HG03175 (cell line): ENCODE results near the gene CCL22.

Experiments
- ATAC-seq: cut with Tn5 transposase; IDR thresholded peaks from one replicate; pipeline ENCODE4 v1.9.1; 2021; ENCODE audit warnings: mild to moderate bottlenecking, moderate library complexity; ENCODE audit not compliant: unreplicated experiment

CCL22 gene

DNA sequence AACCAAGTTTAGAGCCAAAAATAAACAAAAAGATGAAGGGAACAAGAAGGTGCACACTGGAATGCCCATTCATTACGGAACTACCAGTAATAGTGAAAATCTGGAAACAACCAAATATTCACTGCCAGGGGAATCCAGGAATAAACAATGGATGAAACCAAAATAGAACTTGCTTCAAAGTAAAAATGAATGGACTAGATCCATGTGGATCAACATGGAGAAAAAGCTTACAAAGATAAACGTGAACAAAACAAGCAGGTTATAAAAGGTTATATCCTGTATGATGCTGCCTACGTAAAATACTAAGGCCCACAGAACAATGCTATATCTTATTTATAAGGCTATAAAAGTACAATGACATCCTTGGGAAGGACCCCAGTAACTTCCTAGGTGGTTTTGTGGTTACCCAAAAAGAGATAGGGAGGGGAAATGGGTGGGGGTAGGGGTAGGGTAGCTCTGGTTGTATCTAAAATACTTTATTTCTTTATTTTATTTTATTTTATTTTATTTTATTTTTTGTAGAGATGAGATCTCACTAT lies 12.8 kb upstream of the CCL22 start:
- no peak for ATAC-seq

DNA sequence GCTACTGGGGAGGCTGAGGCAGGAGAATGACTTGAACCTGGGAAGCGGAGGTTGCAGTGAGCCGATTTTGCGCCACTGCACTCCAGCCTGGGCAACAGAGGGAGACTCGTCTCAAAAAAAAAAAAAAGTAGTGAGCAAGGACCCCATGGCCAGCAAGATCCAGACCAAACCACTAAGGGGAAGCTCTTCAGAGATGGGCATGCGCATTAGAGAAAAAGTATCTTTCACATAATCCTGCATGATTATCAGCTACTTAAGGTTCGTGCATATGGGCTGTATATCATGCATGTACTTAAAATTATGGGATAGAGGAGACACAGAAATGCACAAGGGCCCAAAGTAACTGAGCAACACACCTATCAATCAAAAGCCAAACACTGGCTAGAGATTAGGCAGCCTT lies 10.7 kb upstream of the CCL22 start:
- ATAC-seq = no peak

DNA sequence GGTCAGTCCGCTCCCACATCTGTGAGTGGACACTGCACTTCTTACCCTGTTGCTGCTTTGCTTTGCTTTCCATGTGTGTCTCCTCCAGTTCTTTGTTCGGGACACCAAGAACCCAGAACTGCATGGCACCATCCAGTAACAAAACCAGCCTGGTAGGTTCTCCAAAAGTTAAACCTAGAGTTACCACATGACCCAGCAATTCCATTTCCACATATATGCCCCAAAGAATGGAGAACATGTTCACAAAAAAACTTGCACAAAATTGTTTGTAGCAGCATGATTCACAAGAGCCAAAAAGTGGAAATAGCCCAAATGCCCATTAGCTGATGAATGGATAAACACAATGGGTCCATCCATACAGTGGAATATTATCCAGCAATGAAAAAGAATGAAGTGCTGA lies 10.3 kb upstream of the CCL22 start:
- no peak for ATAC-seq

DNA sequence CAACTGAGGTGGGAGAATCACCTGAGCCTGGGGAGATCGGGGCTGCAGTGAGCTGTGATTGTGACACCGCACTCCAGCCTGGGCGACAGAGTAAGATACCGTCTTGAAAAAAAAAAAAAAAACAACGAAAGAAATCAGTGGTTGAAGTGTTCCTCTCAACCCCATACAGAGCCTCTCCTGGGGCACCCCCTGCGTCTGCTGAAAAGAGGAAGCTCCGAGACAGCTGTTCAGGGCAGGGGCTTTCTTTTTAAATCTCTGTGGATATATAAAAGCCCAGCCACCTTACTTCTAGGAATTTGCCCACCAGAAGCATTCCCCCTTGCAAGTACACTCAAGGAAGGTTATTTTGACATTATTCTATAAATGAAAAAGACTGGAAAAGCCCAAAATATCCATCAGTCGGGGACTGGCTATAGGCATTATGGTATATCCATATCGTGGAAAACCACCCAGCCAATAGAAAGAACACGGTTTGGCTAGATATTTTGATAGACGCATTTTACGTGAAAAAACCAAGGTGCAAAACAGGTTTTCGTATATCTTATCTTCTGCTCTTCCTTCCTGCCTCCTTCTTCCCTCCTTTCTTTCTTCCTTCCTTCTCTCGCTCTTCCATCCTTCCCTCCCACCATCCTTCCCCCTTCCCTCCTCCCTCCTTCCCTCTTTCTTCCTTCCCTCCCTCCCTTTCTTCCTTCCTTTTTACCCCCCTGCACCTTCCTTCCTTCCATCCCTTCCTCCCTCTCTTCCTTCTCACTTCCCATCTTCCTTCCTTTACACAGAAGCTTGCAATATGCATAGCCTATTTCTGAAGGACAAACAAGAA lies 9.2 kb upstream of the CCL22 start:
- ATAC-seq = peak; percentile 91

DNA sequence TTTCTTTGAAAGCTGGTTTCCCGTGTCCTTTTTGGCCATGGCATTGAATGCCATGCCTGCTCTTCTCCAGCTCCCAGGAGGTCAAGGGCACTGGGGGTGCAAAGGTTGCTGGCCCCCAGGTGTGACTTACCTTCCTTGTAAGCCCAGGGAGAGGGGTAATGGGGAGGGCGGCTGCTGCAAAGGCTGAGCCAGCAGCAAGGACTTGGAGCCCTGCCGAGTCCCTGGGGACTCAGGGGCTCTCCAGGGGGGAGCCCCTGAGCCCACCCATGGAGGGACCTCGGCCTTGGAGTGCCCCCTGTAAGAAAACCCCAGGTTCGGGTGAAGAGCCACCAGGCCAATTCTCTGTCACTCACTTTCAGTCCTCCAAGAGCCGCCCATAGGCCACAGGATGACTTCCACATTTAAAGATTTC lies 5.9 kb upstream of the CCL22 start:
- ATAC-seq = no peak

DNA sequence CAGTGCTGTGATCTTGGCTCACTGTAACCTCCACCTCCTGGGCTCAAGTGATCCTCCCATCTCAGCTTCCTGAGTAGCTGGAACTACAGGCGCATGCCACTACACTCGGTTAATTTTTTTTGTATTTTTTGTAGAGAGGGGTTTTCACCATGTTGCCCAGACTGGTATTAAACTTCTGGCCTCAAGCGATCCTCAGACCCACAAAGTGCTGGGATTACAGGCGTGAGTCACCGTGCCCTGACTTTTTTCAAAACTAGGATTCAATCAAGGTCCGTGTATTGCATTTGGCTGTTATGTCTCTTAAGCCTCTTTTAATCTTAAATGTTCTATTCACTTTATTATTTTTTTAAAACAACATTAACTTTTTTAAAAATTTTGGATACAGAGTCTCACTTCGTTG lies 4.3 kb upstream of the CCL22 start:
- no peak for ATAC-seq

DNA sequence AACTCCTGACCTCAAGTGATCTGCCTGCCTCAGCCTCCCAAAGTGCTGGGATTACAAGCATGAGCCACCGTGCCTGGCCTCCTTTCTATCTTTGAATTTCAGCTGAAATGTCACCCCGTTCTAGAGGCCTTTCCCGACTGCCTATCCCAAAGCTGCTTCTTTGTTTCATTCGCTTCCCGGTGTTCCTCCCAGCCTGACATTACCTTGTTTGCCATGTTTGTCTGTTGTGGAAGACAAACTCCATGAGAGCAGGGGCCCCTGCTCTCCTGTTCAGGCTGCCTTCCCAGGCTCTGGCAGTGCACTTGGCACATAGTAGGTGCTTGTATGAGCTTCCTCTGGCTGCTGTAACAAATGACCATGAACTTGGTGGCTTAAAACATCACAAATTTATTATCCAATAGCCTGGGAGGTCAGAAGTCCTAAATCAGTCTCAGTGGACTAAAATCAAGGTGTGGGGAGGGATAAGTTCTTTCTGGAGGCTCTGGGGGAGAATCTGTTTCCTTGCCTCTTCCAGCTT lies 2.6 kb upstream of the CCL22 start:
- ATAC-seq = no peak

DNA sequence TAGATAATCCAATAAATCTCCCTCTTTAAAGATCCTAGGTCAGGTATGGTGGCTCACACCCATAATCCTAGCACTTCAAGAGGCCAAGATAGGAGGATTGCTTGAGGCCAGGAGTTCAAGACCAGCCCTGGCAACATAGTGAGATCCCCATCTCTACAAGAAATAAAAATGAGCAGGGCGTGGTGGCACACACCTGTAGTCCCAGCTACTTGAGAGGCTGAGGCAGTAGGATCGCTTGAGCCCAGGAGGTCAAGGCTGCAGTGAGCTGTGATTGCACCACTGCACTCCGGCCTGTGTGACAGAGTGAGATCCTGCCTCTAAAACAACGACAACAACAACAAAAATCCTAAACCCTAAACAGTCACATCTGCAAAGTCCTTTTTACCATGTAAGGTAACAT lies 2.0 kb upstream of the CCL22 start:
- ATAC-seq = no peak

DNA sequence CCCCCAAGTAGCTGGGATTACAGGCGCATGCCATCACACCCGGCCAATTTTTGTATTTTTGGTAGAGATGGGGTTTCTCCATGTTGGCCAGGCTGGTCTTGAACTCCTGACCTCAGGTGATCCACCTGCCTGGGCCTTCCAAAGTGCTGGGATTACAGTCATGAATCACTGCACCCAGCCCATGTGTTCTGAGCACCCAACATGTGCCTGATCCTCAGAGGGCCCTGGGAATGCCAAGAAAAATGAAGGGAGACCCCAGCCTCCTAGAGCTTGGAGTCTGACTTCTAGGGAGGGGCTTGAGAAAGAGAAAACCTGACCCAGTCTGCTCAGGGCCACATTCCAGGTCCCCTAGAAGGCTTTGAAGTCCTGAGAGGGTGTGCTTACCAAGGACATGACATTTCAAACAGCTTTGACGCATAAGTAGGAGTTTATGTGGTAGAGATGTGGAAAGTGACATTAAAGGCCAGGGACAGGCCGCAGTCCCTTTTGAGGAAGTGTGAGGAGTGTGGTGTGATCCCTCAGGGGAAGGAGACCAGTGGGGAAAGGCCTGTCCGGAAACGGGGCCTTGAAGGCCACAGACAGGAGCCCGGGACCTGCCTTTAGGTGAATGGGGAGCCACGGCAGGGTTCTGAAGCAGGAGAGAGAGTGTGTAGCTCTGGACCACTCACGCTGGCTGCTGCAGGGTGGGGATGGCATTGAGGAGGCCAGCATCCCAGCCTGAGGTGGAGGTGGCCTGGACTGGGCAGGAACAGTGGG lies 1.1 kb upstream of the CCL22 start:
- ATAC-seq = no peak

DNA sequence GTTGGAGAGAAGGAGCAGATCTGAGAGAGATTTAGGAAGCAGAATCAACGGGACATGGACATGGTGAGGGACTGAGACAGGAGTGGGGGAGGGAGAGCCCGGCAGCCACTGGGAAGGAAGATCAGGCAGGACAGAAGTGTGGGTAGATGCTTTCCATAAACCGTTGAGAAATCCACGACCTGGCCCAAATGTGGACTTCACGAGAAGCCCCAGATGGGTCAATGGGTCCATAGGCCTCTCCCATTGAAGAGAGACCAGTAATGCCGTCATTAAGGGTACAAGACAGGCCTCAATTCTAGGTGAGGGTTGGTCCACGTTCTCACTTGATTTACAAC lies 530 bp upstream of the CCL22 start:
- no peak for ATAC-seq

DNA sequence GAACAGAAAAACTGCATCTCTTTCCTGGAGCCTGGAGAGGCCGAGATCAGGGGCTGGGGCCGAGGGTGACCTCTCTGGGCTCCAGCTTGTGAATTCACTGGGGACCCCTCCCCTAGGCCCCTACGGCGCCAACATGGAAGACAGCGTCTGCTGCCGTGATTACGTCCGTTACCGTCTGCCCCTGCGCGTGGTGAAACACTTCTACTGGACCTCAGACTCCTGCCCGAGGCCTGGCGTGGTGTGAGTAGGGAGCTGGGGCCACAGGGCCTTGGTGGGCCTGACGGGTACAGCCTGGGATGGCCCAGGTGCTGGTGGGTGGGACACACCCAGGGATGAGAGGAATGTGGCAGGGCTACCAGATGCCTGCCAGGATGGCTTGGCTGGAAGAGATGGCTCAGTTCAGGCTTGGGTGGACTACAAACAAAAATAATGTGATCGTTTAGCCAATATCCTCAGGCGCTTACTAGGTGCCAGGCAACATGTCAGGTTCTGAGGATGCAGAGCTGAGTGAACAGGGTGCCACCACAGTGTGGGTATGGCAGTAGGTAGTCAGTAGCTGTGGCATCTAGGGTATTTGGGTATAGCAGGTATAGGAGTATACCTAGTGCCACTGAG lies 1.8 kb downstream of the CCL22 start:
- no peak for ATAC-seq

DNA sequence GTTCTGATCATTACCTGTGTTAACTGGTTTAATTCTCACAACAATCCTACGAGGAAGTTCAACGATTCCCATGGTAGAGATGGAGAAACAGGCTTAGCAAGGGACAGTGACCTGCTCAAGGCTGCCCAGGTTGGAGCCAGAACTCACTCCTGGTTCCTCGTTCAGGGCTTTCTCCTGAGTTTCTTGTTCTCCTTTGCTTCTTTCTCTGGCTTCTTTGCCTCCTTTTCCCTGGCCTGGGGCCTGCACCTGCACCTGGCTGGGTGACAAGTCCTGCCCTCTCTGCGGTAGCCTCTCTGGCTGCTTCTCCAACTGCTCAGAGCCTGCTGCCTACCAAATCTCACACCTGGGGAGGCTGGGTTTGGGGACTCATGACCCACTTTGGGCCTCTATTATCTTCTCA lies 2.8 kb downstream of the CCL22 start:
- ATAC-seq = no peak

DNA sequence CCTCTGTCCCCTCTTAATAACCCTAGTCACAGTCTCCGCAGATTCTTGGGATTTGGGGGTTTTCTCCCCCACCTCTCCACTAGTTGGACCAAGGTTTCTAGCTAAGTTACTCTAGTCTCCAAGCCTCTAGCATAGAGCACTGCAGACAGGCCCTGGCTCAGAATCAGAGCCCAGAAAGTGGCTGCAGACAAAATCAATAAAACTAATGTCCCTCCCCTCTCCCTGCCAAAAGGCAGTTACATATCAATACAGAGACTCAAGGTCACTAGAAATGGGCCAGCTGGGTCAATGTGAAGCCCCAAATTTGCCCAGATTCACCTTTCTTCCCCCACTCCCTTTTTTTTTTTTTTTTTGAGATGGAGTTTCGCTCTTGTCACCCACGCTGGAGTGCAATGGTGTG lies 5.6 kb downstream of the CCL22 start:
- no peak for ATAC-seq

DNA sequence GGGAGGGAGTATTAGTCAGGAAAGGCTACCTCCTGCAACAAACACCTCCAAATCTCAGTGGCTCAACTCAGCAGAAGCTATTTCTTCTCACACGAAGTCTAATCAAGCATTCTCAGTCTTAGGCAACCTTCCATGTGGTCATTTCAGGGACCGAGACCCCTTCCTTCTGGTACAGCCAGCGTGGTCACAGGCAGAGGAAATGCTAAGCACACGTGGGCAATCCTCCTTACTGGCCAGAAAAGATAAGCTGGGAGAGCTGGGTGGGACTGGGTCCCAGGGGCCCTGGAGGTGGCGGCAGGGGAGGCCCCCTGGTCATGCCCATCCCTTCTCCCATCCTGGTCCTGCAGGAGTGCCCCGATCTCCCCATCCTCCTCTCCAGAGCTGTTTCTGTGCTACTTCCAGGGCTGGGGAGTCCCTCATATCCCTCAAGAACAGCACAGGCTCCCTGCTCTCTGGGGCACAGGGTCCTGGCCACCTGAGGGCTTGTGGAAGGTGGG lies 8.0 kb downstream of the CCL22 start:
- ATAC-seq = no peak

DNA sequence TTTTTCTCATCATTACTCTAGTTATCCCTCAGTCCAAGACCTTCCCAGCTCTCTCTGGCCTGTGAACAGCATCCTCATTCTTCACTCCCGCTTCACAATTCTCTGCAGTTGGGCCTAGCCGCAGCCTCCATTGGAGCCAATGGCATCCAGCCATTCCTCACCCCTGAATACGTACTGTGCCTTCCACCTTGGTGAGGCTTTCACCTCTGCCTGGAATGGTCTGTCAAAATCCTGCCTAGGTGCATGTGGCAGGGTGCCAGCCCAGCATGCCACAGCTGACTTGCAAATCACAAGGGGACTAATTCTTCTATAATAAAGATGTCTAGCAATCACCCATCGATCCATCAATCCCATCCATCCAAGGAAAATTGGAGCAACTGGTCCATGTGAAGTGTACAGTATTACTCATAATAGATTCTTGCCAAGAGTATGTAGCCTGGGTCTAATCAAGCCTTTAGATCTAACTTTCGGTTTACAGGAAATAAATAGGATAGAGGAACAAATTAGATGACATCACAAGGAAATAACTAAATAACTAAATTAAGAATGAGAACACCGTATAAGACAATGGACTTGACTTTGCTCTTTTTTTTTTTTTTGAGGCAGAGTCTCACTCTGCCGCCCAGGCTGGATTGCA lies 8.7 kb downstream of the CCL22 start:
- ATAC-seq = no peak

DNA sequence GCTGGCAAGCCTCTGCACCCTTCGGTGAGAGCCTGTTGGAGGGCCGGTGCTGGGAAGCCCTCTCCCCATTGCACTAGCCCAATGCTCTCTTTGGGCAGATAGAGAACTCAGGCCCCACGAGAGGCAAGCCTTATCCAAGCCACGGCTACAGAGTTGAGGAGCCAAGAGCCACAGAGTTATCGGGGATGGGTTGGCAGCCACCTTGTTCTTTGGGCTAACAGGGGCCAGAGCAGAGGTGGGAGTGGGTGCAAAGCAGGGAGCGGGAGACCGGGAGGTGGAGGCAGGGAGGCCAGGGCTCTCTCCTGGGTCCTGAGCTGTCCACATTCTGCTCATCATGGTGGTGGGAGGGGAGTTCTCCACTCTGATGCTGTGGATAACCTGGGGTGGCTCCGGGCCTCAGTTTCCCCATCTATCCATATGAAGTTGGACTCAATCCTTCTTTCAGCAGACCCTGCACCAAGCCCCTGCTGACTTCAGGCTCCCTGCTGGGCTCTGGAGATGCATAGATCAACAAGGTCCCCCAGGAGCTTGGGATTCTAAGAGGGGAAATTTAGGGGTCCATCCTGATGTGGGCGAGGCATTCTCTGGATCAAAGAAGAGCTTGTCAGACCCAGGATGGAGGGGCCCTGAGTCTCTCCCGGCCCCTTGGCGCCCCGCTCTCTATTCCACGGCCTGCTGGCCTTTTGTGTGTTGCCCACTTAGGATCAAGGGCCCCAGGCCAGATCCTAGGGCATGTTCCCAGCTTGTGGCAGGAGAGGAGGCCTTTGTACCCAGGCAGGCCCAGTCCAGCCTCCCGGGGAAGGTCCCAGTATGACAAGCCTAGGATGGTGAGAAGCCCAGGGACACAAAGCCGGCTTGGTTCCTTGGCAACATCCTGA lies 13.2 kb downstream of the CCL22 start:
- no peak for ATAC-seq

DNA sequence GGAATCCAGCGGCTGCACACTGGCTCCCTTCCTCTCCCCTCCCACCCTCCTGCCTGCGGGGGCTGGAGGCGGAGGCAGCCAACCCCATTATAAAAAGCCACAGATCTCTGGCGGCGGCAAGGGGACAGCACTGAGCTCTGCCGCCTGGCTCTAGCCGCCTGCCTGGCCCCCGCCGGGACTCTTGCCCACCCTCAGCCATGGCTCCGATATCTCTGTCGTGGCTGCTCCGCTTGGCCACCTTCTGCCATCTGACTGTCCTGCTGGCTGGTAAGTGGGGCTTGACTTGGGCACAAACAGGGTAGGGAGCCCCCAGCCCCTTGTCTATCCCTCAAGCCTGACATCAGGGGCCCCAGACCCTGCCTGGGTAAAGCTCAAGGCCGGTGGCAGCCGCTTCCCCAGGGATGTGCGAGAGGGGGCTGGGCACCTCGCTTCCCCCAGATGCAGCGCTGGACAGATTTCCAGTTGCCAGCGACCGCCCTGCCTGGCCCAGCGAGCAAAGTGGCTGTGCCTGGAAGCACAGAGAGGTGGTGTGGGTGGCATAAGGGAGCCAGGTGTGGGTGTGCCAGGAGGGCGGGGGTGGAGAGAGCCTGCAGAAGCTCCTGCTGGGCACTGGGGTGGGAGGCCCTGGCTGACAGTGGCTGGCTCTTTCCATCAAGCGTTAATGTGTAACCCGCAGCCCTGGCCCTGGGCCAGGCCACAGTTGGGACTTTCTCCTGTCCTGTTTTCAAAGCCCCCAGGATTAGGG lies 14.0 kb downstream of the CCL22 start, which contains the start of gene CX3CL1:
Gene CX3CL1, plus strand, starts transcription at position 119 of the 745 bp plus-strand sequence. Its CDS starts 79 bp downstream, at position 198.
- no peak for ATAC-seq

DNA sequence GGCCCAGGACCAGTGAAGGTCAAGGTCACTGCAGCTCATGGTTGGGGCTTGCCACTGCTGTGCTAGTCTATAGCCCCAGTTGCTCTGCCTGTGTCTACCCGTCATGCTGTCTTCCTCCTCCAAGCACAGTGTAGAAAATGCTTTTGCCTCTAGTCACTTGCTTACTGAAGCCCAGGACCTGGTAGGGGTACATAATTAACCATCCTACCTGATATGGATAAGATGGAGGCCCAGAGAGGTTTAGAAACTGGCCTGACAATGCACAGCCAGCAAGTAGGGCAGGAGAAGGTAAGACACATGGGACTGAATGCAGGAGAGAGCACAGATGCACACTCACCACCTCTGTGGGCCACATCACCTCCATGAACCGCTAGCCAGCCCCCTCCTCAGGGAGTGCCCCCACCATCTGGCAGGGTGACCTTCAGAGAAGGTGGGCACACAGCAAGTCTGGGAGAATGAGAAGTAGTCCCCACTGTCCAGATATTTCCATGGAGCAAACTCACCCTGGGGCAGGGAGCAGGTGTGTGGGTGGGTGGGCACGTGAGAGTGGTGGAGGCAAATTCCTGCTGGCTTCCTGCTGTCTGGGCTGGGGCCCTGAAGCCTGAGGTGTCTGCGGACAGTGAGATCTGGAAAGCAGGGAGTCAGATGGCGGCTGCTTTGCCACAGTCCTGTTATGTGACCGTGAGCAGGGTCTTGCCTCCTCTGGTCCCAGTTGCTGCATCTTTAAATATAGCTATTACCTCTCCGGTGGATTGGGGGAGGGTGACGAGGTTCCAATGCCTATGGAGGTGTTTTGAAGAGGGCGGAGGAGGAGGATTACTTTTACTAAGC lies 14.7 kb downstream of the CCL22 start:
- ATAC-seq = no peak
